HepG2 (cell line): ENCODE measurements around the gene C1R. TPM values are rescaled to one million over a fixed set of nuclear protein-coding genes. Genes with fewer than 3 reads are reported as not detected.

ENCODE experiments used
- BRF2 ChIP-seq: sonication (generic); formaldehyde crosslinking; IDR thresholded peaks from 2 replicates; pipeline ENCODE4 v1.8.1; 2022; ENCODE audit warnings: mild to moderate bottlenecking, missing genetic modification reagents
- FOXC1 ChIP-seq: sonication (generic); formaldehyde crosslinking; IDR thresholded peaks from 2 replicates; pipeline ENCODE4 v1.8.0; 2022; ENCODE audit warnings: mild to moderate bottlenecking, missing genetic modification reagents, borderline replicate concordance
- HMGXB4 ChIP-seq, 2 experiments: sonication (generic) in 1 of 2; formaldehyde crosslinking in 1 of 2; IDR thresholded peaks; 2 replicates each; pipeline versions ENCODE4 v1.4.0 to v1.6.1; 2018 to 2020; ENCODE audit warnings: missing genetic modification reagents in 2 of 2, borderline replicate concordance in 1 of 2, low read depth in 1 of 2, mild to moderate bottlenecking in 1 of 2, missing biosample characterization in 1 of 2
- HNF4A ChIP-seq: sonication (generic); formaldehyde crosslinking; IDR thresholded peaks from 2 replicates; pipeline ENCODE4 v1.4.0; 2020; ENCODE audit warnings: missing genetic modification reagents
- IRF9 ChIP-seq: sonication (generic); formaldehyde crosslinking; IDR thresholded peaks from 2 replicates; pipeline ENCODE4 v1.8.0; 2022; ENCODE audit warnings: missing genetic modification reagents, mild to moderate bottlenecking, borderline replicate concordance
- KLF15 ChIP-seq: sonication (generic); formaldehyde crosslinking; IDR thresholded peaks from 2 replicates; pipeline ENCODE4 v1.8.1; 2023; ENCODE audit warnings: borderline replicate concordance, mild to moderate bottlenecking, inconsistent platforms, missing genetic modification reagents, mixed read lengths
- MAFG ChIP-seq: sonication (generic); formaldehyde crosslinking; IDR thresholded peaks from 2 replicates; pipeline ENCODE4 v1.5.1; 2020; ENCODE audit warnings: mild to moderate bottlenecking, missing genetic modification reagents
- MED8 ChIP-seq: sonication (generic); formaldehyde crosslinking; IDR thresholded peaks from 2 replicates; pipeline ENCODE4 v1.8.1; 2023; ENCODE audit warnings: mild to moderate bottlenecking, missing genetic modification reagents; ENCODE audit not compliant: insufficient replicate concordance
- MEIS1 ChIP-seq: sonication (generic); formaldehyde crosslinking; IDR thresholded peaks from 2 replicates; pipeline ENCODE4 v1.9.0; 2021; ENCODE audit warnings: mild to moderate bottlenecking, missing genetic modification reagents, moderate library complexity, borderline replicate concordance
- PAF1 ChIP-seq: IDR thresholded peaks from 2 replicates; pipeline ENCODE4 v1.6.1; 2016; ENCODE audit warnings: missing genetic modification reagents, missing compliant biosample characterization
- RAD51 ChIP-seq: fragments of 450-650 bp; IDR thresholded peaks from 2 replicates; pipeline ENCODE4 v1.6.1; 2016; ENCODE audit warnings: borderline replicate concordance
- TEF ChIP-seq: sonication (generic); formaldehyde crosslinking; IDR thresholded peaks from 2 replicates; pipeline ENCODE4 v1.5.0; 2020; ENCODE audit warnings: missing genetic modification reagents
- TGIF2 ChIP-seq: IDR thresholded peaks from 2 replicates; pipeline ENCODE4 v1.6.1; 2016; ENCODE audit warnings: control low read depth, missing compliant biosample characterization
- ZFP62 ChIP-seq: sonication (generic); formaldehyde crosslinking; IDR thresholded peaks from 2 replicates; pipeline ENCODE4 v1.4.0; 2020; ENCODE audit warnings: missing genetic modification reagents
- ZNF251 ChIP-seq: sonication (generic); formaldehyde crosslinking; IDR thresholded peaks from 2 replicates; pipeline ENCODE4 v1.9.0; 2021; ENCODE audit warnings: mild to moderate bottlenecking, missing genetic modification reagents
- ZNF275 ChIP-seq: sonication (generic); formaldehyde crosslinking; IDR thresholded peaks from 2 replicates; pipeline ENCODE4 v1.8.0; 2022; ENCODE audit warnings: missing genetic modification reagents, mild to moderate bottlenecking, inconsistent platforms, borderline replicate concordance
- ZNF431 ChIP-seq: sonication (generic); formaldehyde crosslinking; IDR thresholded peaks from 2 replicates; pipeline ENCODE4 v1.9.0; 2022; ENCODE audit warnings: missing genetic modification reagents, low read depth, mild to moderate bottlenecking, borderline replicate concordance
- ZNF512 ChIP-seq: sonication (generic); formaldehyde crosslinking; IDR thresholded peaks from 2 replicates; pipeline ENCODE4 v1.4.0; 2020; ENCODE audit warnings: mild to moderate bottlenecking, missing genetic modification reagents
- ZNF605 ChIP-seq: sonication (generic); formaldehyde crosslinking; IDR thresholded peaks from 2 replicates; pipeline ENCODE4 v1.8.0; 2022; ENCODE audit warnings: mild to moderate bottlenecking, missing genetic modification reagents
- ZNF816 ChIP-seq: sonication (generic); formaldehyde crosslinking; IDR thresholded peaks from 2 replicates; pipeline ENCODE4 v1.8.0; 2022; ENCODE audit warnings: missing genetic modification reagents, mild to moderate bottlenecking, borderline replicate concordance
- ZSCAN12 ChIP-seq: sonication (generic); formaldehyde crosslinking; IDR thresholded peaks from 2 replicates; pipeline ENCODE4 v1.9.0; 2021; ENCODE audit warnings: mild to moderate bottlenecking, missing genetic modification reagents
- ZSCAN20 ChIP-seq: sonication (generic); formaldehyde crosslinking; IDR thresholded peaks from 2 replicates; pipeline ENCODE4 v1.4.0; 2020; ENCODE audit warnings: missing genetic modification reagents, mild to moderate bottlenecking, borderline replicate concordance
- polyA plus RNA-seq, 8 experiments: library from polyadenylated mRNA; depleted of rRNA in 3 of 8; stranded (reverse) in 7 of 8; unstranded in 1 of 8; fragments of >200 nt; fragmentation: Illumina TruSeq in 4 of 8; extraction: Trizol in 4 of 8; gene quantifications; 2 replicates each; pipeline versions ENCODE4 v1.2.1 to v1.2.3, GENCODE V29; 2011 to 2016; ENCODE audit warnings: low read depth in 4 of 8, missing spikeins in 1 of 8, mixed read lengths in 1 of 8; ENCODE audit not compliant: insufficient read depth in 1 of 8
- total RNA-seq, 5 experiments: library from RNA; depleted of rRNA; stranded (reverse); fragments of >200 nt; fragmentation: Illumina TruSeq; extraction: Trizol; gene quantifications; 2 replicates each; pipeline ENCODE4 v1.2.3, GENCODE V29; 2016; ENCODE audit warnings: low read depth in 1 of 5

The C1R gene
- total and polyA plus RNA-seq, 2 of the 13 experiments (the other 11 are each of a cell fraction or from before 2014, with no cell fraction given), result 3.5 to 6.5 TPM

- TF ChIP-seq MED8, result no peak
- TF ChIP-seq FOXC1 (CRISPR knock-in tag), result no peak; the same call in 1 of the 2 replicates
- TF ChIP-seq MAFG (CRISPR knock-in tag), result no peak
- TF ChIP-seq ZSCAN12 (CRISPR knock-in tag), result no peak
- no peak for TF ChIP-seq BRF2 (CRISPR knock-in tag)
- no peak for TF ChIP-seq TGIF2 (CRISPR knock-in tag)
- no peak for TF ChIP-seq ZNF275 (CRISPR knock-in tag)
- TF ChIP-seq KLF15 (CRISPR knock-in tag), result no peak
- no peak for TF ChIP-seq TEF
- no peak for TF ChIP-seq ZNF431
- TF ChIP-seq ZNF605 (CRISPR knock-in tag), result peak; percentile 29; the same call in 1 of the 2 replicates
- TF ChIP-seq ZNF251 (CRISPR knock-in tag), result no peak
- TF ChIP-seq ZNF512, result no peak
- peak; percentile 96 for TF ChIP-seq HNF4A (CRISPR knock-in tag)
- no peak for TF ChIP-seq ZNF816 (CRISPR knock-in tag)
- no peak for TF ChIP-seq IRF9 (CRISPR knock-in tag)
- peak in 1 of 2 experiments; percentile 21; a peak in 1 of 4 replicates for TF ChIP-seq HMGXB4 (CRISPR knock-in tag; IDR thresholded peaks at IDR 0.05; ENCODE audit: borderline replicate concordance in 1 of 2, low read depth in 1 of 2)
- no peak for TF ChIP-seq ZFP62 (CRISPR knock-in tag)
- no peak for TF ChIP-seq RAD51
- no peak for TF ChIP-seq ZSCAN20 (CRISPR knock-in tag)
- TF ChIP-seq PAF1 (CRISPR knock-in tag), result no peak
- TF ChIP-seq MEIS1 (CRISPR knock-in tag), result no peak
Measured at GRCh38 chr12:7123806-7124522, 31.7 kb upstream of the C1R start (continued).
